Measurements from ENCODE around the gene FAF1.

- TF ChIP-seq CTCF (IDR thresholded peaks at IDR 0.05): no peak
- TF ChIP-seq POLR2A (IDR thresholded peaks at IDR 0.05): no peak
- no peak for TF ChIP-seq POLR2AphosphoS5 (IDR thresholded peaks at IDR 0.05)
These were observed 355.5 kb downstream of the FAF1 start for GRCh38 chr1:50604580-50604979.

Measured in transverse colon (tissue), 4 donors.